Loucy (cell line): ENCODE measurements around the gene PAX5.

Source experiments
- H2AFZ ChIP-seq: fragments of 200-600 bp; sonication (generic); 2 replicates; pipeline ENCODE4 v1.6.0; 2016; ENCODE audit warnings: antibody characterized with exemption, mild to moderate bottlenecking, low read length, moderate library complexity
- H3F3A ChIP-seq: fragments of 200-600 bp; 2 replicates; pipeline ENCODE4 v1.6.0; 2016; ENCODE audit warnings: antibody characterized with exemption, low read depth, mild to moderate bottlenecking
- H3K27me3 ChIP-seq: fragments of 200-600 bp; sonication (generic); 2 replicates; pipeline ENCODE4 v1.6.1; 2014; ENCODE audit warnings: low read length, mild to moderate bottlenecking; ENCODE audit not compliant: insufficient read depth, poor library complexity, severe bottlenecking
- H3K36me3 ChIP-seq: fragments of 200-600 bp; sonication (generic); 2 replicates; pipeline ENCODE4 v1.6.1; 2016; ENCODE audit warnings: low read length; ENCODE audit not compliant: insufficient read depth
- H3K4me1 ChIP-seq: fragments of 200-600 bp; sonication (generic); 2 replicates; pipeline ENCODE4 v1.5.1; 2014; ENCODE audit warnings: low read length, mild to moderate bottlenecking; ENCODE audit not compliant: insufficient read depth, poor library complexity, severe bottlenecking
- H3K4me2 ChIP-seq: fragments of 200-600 bp; sonication (generic); 2 replicates; pipeline ENCODE4 v1.6.0; 2014; ENCODE audit warnings: antibody characterized with exemption, low read length, low read depth, mild to moderate bottlenecking; ENCODE audit not compliant: poor library complexity, severe bottlenecking
- H3K4me3 ChIP-seq: fragments of 200-600 bp; sonication (generic); 2 replicates; pipeline ENCODE4 v1.5.1; 2014; ENCODE audit warnings: low read length, mild to moderate bottlenecking, mixed read lengths; ENCODE audit not compliant: poor library complexity, severe bottlenecking
- H3K79me2 ChIP-seq: fragments of 200-600 bp; sonication (generic); 2 replicates; pipeline ENCODE4 v1.6.1; 2014; ENCODE audit warnings: low read length; ENCODE audit not compliant: insufficient read depth
- H3K9ac ChIP-seq: fragments of 200-600 bp; sonication (generic); 2 replicates; pipeline ENCODE4 v1.6.0; 2014; ENCODE audit warnings: mild to moderate bottlenecking, low read depth, low read length, moderate library complexity; ENCODE audit not compliant: poor library complexity, severe bottlenecking
- H3K9me2 ChIP-seq: fragments of 200-600 bp; sonication (generic); replicated peaks from 2 replicates; pipeline ENCODE4 v1.6.1; 2016; ENCODE audit warnings: low read depth, low read length, mixed read lengths
- H3K9me3 ChIP-seq: fragments of 200-600 bp; sonication (generic); 2 replicates; pipeline ENCODE4 v1.6.1; 2014; ENCODE audit warnings: mild to moderate bottlenecking, antibody characterized with exemption, low read length, low read depth; ENCODE audit not compliant: insufficient read depth
- H4K20me1 ChIP-seq: fragments of 200-600 bp; sonication (generic); 2 replicates; pipeline ENCODE4 v1.6.0; 2014; ENCODE audit warnings: antibody characterized with exemption, low read length, mild to moderate bottlenecking; ENCODE audit not compliant: insufficient read depth, poor library complexity, severe bottlenecking
- EZH2phosphoT487 ChIP-seq: fragments of 200-600 bp; IDR thresholded peaks from 2 replicates; pipeline ENCODE4 v1.6.1; 2018; ENCODE audit warnings: antibody characterized with exemption, mild to moderate bottlenecking, moderate library complexity, borderline replicate concordance
- TF ChIP-seq, protein P1 (sequence below): fragments of 200-600 bp; sonication (generic); conservative IDR thresholded peaks from 2 replicates; pipeline ENCODE4 v1.5.1; 2014; ENCODE audit warnings: mild to moderate bottlenecking, antibody characterized with exemption, low read length

The PAX5 gene

DNA sequence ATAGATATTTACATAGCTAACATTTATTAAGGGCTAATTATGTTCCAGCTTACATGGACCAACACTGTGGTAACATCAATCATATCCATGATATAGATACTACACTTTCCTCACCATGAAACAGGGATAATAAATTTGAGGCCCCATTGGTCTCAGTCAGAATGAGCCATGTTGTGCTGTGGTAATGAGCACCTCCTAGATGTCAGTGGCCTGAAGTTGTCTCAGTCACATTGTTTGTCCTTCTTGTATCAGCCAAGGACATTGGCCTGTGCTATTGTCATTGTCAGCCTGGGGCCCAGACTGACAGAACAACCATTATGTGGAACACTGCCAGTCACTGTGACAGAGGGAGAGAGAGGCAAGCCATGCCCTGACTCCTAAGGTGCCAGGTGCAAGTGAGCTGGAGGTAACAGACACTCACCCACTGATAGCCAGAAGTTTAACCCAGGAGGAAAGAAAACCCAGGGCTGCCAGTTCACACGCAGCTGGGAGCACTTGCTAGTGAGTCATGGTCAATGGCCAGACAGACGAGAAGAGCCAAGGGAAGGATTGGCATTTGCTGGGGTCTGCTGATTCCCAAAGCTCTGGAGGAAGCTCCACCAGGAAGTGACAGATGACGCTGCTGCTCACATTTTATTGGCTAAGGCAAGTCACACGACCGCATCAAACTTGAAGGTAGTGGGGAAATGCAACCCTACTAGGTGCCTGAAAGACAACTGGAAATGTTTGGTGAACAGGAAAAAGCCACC, 237.2 kb downstream of the PAX5 start:
- Histone ChIP-seq H2AFZ (no peak overlapping the region), H3K27me3 (no peaks in the 10 kb centered on the region), H4K20me1 (no peaks in the 10 kb centered on the region), H3K4me2 (no peak overlapping the region), H3K36me3 (no peaks in the 10 kb centered on the region), H3K4me3 (no peak overlapping the region), H3F3A (no peaks in the 10 kb centered on the region), H3K79me2 (no peaks in the 10 kb centered on the region), H3K9me2 (no peaks in the 10 kb centered on the region), H3K4me1 (peaks cover 4% of the 10 kb centered on the region), H3K9ac (no peak overlapping the region), H3K9me3 (peaks cover 3% of the 10 kb centered on the region; the same call in 1 of the 2 replicates)
- no peak for TF ChIP-seq EZH2phosphoT487
- TF ChIP-seq, protein P1, sequence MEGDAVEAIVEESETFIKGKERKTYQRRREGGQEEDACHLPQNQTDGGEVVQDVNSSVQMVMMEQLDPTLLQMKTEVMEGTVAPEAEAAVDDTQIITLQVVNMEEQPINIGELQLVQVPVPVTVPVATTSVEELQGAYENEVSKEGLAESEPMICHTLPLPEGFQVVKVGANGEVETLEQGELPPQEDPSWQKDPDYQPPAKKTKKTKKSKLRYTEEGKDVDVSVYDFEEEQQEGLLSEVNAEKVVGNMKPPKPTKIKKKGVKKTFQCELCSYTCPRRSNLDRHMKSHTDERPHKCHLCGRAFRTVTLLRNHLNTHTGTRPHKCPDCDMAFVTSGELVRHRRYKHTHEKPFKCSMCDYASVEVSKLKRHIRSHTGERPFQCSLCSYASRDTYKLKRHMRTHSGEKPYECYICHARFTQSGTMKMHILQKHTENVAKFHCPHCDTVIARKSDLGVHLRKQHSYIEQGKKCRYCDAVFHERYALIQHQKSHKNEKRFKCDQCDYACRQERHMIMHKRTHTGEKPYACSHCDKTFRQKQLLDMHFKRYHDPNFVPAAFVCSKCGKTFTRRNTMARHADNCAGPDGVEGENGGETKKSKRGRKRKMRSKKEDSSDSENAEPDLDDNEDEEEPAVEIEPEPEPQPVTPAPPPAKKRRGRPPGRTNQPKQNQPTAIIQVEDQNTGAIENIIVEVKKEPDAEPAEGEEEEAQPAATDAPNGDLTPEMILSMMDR, result no peak

DNA sequence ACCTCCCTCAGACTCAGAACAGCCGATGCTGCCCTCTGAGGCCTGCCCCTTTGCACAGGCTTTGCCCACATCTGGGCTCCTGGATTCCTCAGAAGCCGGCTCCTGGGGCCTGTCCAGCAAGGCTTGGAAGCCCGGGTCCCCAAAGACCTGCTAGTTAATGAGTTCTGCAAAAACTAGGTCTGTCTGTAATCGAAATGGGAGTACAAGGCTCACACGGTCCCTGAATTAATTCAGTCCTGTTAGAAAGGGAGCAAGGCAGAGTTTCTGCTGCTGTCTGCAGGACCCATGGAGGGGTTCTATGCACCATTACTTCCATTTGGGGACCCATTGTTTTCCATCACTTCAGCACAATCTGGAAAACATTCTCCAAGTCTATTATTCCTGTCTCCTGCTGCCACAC, 239.6 kb downstream of the PAX5 start:
- Histone ChIP-seq H4K20me1 (no peaks in the 10 kb centered on the region), H3K4me2 (no peak overlapping the region), H3K27me3 (no peaks in the 10 kb centered on the region), H3F3A (no peaks in the 10 kb centered on the region), H3K9me3 (peaks cover 3% of the 10 kb centered on the region; the same call in 1 of the 2 replicates), H3K4me3 (no peak overlapping the region), H3K4me1 (peaks cover 4% of the 10 kb centered on the region), H3K36me3 (no peaks in the 10 kb centered on the region), H3K9me2 (no peaks in the 10 kb centered on the region), H3K9ac (no peak overlapping the region), H3K79me2 (no peaks in the 10 kb centered on the region), H2AFZ (no peak overlapping the region)
- no peak for TF ChIP-seq EZH2phosphoT487
- TF ChIP-seq, protein P1, result no peak

DNA sequence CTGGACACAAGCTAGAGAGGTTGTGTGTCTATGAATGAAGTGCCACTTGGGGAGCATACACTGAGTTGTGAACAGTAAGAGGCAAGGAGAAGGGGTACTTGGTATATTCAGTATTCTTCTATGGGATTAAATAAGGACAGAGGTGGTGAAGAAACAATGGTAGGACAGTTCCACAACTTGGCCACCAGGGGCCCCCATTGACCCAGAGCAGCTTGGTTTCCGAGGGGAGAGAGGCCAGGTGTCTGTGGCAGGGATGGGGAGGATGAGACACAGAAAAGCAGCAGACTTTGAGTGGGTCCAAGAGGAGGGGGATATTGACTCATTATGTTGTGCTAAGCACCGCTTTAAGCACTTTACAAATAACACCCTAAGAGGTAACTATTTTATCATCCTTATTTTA, 240.8 kb downstream of the PAX5 start:
- no peak overlapping the region for H3K9ac ChIP-seq
- peaks cover 3% of the 10 kb centered on the region; the same call in 1 of the 2 replicates for H3K9me3 ChIP-seq
- no peak overlapping the region for H3K4me2 ChIP-seq
- no peaks in the 10 kb centered on the region for H4K20me1 ChIP-seq
- TF ChIP-seq EZH2phosphoT487, result no peak
- TF ChIP-seq, protein P1, result peak; percentile 62
- H3K36me3 ChIP-seq, result no peaks in the 10 kb centered on the region
- no peak overlapping the region for H3K4me3 ChIP-seq
- no peak overlapping the region for H2AFZ ChIP-seq
- no peaks in the 10 kb centered on the region for H3K9me2 ChIP-seq
- H3K4me1 ChIP-seq, result peaks cover under 1% of the 10 kb centered on the region
- H3F3A ChIP-seq, result no peaks in the 10 kb centered on the region
- H3K79me2 ChIP-seq, result no peaks in the 10 kb centered on the region
- H3K27me3 ChIP-seq, result no peaks in the 10 kb centered on the region
